ENCODE data around the gene KIAA0930.
"Not testable (repeated sequence)": the region's sequence is repeated elsewhere in the genome, so short reads cannot be mapped to it uniquely, and the experiment has no call there.

The KIAA0930 gene

GRCh38 chr22:45278125-45278524 lies 37.4 kb upstream of the KIAA0930 start:
- Histone ChIP-seq H3K4me1 (ENCODE audit: insufficient read depth, low read length, severe bottlenecking) (no peaks in the 10 kb centered on the region), H4K20me1 (ENCODE audit: insufficient read depth, low read length) (no peaks in the 10 kb centered on the region), H3K36me3 (ENCODE audit: insufficient read depth, low read length) (no peaks in the 10 kb centered on the region), H3K27ac (ENCODE audit: low read depth, low read length, poor library complexity, severe bottlenecking) (no peak overlapping the region), H3K27me3 (ENCODE audit: insufficient read depth, low read length) (no peaks in the 10 kb centered on the region; the same call in 1 of the 2 replicates), H3K9ac (ENCODE audit: low read length) (no peak overlapping the region), H3K4me3 (ENCODE audit: low read depth, low read length, poor library complexity, severe bottlenecking) (no peak overlapping the region), H3K9me2 (ENCODE audit: low read depth, low read length) (no peaks in the 10 kb centered on the region), H3K79me2 (ENCODE audit: insufficient read depth, low read length) (no peaks in the 10 kb centered on the region), H3K9me3 (ENCODE audit: low read length) (no peaks in the 10 kb centered on the region), H2AFZ (ENCODE audit: low read length) (no peak overlapping the region), H3F3A (ENCODE audit: insufficient read depth, low read length) (no peaks in the 10 kb centered on the region), H3K4me2 (ENCODE audit: low read length) (no peak overlapping the region)
- no peak for TF ChIP-seq EZH2 (IDR thresholded peaks at IDR 0.05; ENCODE audit: borderline replicate concordance, low read length)
- TF ChIP-seq, protein P1, sequence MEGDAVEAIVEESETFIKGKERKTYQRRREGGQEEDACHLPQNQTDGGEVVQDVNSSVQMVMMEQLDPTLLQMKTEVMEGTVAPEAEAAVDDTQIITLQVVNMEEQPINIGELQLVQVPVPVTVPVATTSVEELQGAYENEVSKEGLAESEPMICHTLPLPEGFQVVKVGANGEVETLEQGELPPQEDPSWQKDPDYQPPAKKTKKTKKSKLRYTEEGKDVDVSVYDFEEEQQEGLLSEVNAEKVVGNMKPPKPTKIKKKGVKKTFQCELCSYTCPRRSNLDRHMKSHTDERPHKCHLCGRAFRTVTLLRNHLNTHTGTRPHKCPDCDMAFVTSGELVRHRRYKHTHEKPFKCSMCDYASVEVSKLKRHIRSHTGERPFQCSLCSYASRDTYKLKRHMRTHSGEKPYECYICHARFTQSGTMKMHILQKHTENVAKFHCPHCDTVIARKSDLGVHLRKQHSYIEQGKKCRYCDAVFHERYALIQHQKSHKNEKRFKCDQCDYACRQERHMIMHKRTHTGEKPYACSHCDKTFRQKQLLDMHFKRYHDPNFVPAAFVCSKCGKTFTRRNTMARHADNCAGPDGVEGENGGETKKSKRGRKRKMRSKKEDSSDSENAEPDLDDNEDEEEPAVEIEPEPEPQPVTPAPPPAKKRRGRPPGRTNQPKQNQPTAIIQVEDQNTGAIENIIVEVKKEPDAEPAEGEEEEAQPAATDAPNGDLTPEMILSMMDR (IDR thresholded peaks at IDR 0.05; ENCODE audit: low read length) = no peak

DNA sequence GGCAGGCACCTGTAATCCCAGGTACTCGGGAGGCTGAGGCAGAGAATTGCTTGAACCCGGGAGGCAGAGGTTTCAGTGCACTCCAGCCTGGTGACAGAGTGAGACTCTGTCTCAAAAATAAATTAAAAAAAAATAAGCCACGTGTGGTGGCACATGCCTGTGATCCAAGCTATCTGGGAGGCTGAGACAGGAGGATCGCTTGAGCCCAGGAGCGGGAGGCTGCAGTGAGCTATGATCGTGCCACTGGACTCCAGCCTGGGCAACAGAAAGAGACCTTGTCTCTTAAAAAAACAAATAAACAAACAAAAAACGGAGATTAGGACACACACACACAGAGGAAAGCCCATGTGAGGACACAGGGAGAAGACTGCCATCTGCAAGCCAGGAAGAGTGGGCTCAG lies 37.0 kb upstream of the KIAA0930 start:
- H3K79me2 ChIP-seq (ENCODE audit: insufficient read depth, low read length); H2AFZ ChIP-seq (ENCODE audit: low read length); H3K9ac ChIP-seq (ENCODE audit: low read length); H3K27me3 ChIP-seq (ENCODE audit: insufficient read depth, low read length); H3K4me3 ChIP-seq (ENCODE audit: low read depth, low read length, poor library complexity, severe bottlenecking); H3F3A ChIP-seq (ENCODE audit: insufficient read depth, low read length); H3K27ac ChIP-seq (ENCODE audit: low read depth, low read length, poor library complexity, severe bottlenecking); H3K36me3 ChIP-seq (ENCODE audit: insufficient read depth, low read length); H3K9me2 ChIP-seq (ENCODE audit: low read depth, low read length); H3K4me2 ChIP-seq (ENCODE audit: low read length); H3K4me1 ChIP-seq (ENCODE audit: insufficient read depth, low read length, severe bottlenecking); H4K20me1 ChIP-seq (ENCODE audit: insufficient read depth, low read length); H3K9me3 ChIP-seq (ENCODE audit: low read length): not testable (repeated sequence)

GRCh38 chr22:45276507-45277105 lies 35.9 kb upstream of the KIAA0930 start:
- no peak for TF ChIP-seq EZH2 (IDR thresholded peaks at IDR 0.05; ENCODE audit: borderline replicate concordance, low read length)
- TF ChIP-seq, protein P1 (IDR thresholded peaks at IDR 0.05; ENCODE audit: low read length) = no peak
- Histone ChIP-seq H2AFZ (ENCODE audit: low read length) (no peak overlapping the region), H3K36me3 (ENCODE audit: insufficient read depth, low read length) (no peaks in the 10 kb centered on the region), H3K9me3 (ENCODE audit: low read length) (no peaks in the 10 kb centered on the region), H3F3A (ENCODE audit: insufficient read depth, low read length) (no peaks in the 10 kb centered on the region), H3K4me3 (ENCODE audit: low read depth, low read length, poor library complexity, severe bottlenecking) (no peak overlapping the region), H3K4me1 (ENCODE audit: insufficient read depth, low read length, severe bottlenecking) (no peaks in the 10 kb centered on the region), H3K9ac (ENCODE audit: low read length) (no peak overlapping the region), H3K27me3 (ENCODE audit: insufficient read depth, low read length) (no peaks in the 10 kb centered on the region; the same call in 1 of the 2 replicates), H3K27ac (ENCODE audit: low read depth, low read length, poor library complexity, severe bottlenecking) (no peak overlapping the region), H4K20me1 (ENCODE audit: insufficient read depth, low read length) (no peaks in the 10 kb centered on the region), H3K9me2 (ENCODE audit: low read depth, low read length) (no peaks in the 10 kb centered on the region), H3K79me2 (ENCODE audit: insufficient read depth, low read length) (no peaks in the 10 kb centered on the region), H3K4me2 (ENCODE audit: low read length) (no peak overlapping the region)

DNA sequence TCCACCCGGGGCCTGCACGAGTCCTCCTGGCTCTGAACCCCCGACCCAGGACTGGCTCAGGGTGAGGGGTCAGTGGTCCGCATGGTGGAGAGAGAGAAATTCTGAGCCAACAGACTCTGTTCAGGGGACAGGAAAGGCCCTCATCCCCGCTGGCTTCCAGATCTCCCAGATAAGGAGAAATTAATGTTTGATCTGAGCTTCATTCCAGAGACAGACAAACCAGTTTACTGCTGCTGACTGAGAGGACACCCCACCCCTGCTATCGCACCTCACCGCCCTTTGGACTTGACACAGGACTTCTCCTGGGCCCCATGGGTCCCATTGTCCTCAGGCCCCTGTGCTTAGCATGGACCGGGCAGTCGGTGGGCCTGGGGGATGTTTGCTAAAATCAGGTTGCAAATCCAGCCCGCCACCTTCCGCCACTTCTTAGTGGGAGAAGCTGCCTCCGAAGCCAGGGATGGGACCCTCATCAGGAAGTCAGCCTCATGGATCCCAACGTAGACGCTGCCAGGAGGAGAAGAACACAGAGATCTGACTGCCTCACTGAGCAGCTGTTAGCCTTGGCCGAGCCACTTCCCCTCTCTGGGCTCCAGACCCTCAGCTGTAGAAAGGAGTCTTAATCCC lies 32.9 kb upstream of the KIAA0930 start:
- Histone ChIP-seq H3K9me2 (ENCODE audit: low read depth, low read length) (no peaks in the 10 kb centered on the region), H3K9me3 (ENCODE audit: low read length) (no peaks in the 10 kb centered on the region), H4K20me1 (ENCODE audit: insufficient read depth, low read length) (no peaks in the 10 kb centered on the region), H3K4me3 (ENCODE audit: low read depth, low read length, poor library complexity, severe bottlenecking) (no peak overlapping the region), H3K27ac (ENCODE audit: low read depth, low read length, poor library complexity, severe bottlenecking) (no peak overlapping the region), H3K27me3 (ENCODE audit: insufficient read depth, low read length) (no peaks in the 10 kb centered on the region; the same call in 1 of the 2 replicates), H3K9ac (ENCODE audit: low read length) (no peak overlapping the region), H3K79me2 (ENCODE audit: insufficient read depth, low read length) (no peaks in the 10 kb centered on the region), H3K4me2 (ENCODE audit: low read length) (no peak overlapping the region), H3F3A (ENCODE audit: insufficient read depth, low read length) (no peaks in the 10 kb centered on the region), H3K36me3 (ENCODE audit: insufficient read depth, low read length) (no peaks in the 10 kb centered on the region), H3K4me1 (ENCODE audit: insufficient read depth, low read length, severe bottlenecking) (peaks cover 9% of the 10 kb centered on the region), H2AFZ (ENCODE audit: low read length) (no peak overlapping the region)
- no peak for TF ChIP-seq EZH2 (IDR thresholded peaks at IDR 0.05; ENCODE audit: borderline replicate concordance, low read length)
- TF ChIP-seq, protein P1 (IDR thresholded peaks at IDR 0.05; ENCODE audit: low read length) = no peak
